ENCODE measurements around the gene MOBP.

Gene MOBP

DNA sequence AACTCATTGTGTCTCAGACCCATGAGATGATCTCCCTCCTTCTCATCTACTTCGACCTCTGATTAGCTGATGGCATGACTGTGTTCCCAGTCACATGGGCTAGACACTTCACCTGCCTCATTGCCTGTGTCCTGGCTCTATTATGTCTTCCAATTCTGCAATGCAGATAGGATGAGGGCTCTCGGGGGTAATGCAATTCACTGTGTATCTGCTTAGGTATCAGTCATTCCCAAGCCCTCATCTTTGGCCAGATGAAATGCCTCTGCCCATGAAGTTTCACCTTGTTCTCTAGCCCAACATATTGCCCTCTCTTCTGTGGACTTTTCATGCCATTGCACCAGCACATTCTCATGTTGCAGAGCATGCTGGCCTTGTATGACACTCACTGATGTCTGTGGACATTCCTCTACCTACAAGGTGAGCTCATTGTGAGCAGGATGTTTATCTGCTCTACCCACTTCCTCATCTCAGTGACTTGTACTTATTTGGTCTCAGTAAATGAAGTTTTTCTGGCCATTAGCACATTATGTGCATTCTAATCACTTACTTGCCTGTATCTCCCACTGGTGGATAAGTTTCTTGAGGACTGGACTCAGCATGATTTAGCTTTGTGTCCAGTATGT lies 32.3 kb downstream of the MOBP start:
- DNase-seq (ENCODE audit: low spot score), result no peak

GRCh38 chr3:39501059-39501458 lies 33.6 kb downstream of the MOBP start:
- no peak for DNase-seq (ENCODE audit: low spot score)

DNA sequence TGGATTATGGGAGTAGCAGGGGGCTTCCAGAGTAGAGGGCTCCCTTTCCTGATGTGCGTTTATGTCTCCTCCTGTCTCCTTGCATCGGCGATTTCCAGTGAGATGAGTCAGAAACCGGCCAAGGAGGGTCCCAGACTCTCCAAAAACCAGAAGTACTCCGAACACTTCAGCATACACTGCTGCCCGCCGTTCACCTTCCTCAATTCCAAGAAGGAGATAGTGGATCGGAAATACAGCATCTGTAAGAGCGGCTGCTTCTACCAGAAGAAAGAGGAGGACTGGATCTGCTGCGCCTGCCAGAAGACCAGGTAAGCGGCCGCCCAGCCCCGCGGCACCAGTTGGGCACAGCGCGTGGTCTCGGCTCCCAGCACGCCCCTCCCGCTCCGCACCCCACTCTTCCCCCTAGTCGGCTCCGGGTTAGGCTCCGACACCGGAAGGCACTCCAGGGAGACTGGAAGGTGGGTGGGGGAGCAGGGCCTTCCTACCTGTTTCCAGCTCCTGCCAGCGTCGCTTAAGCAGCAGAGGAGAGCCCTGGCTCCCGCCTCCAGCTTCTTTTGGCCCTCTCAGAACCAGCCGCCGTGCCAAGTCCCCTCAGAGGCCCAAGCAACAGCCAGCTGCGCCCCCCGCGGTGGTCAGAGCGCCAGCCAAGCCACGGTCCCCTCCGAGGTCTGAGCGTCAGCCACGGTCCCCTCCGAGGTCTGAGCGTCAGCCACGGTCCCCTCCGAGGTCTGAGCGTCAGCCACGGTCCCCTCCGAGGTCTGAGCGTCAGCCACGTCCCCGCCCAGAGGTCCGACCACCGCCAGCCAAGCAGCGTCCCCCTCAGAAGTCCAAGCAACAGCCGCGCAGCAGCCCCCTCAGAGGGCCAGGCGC lies 34.7 kb downstream of the MOBP start:
- DNase-seq (ENCODE audit: low spot score), result no peak

DNA sequence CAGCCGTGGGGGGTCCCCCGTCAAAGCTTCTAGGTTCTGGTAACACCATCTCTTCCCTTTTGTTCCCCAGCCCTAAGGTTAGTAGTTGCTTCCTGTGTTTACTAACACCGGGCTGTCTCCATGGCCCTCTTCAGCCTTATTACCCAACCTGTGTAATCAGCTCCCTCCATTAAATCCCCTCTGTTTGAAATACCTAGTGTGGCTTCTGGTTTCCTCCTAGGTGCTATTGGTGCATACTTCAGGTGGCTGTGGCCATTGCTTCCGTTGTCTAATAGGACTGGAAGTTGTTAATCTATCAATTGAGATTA lies 35.3 kb downstream of the MOBP start:
- no peak for DNase-seq (ENCODE audit: low spot score)

- no peak for DNase-seq (ENCODE audit: low spot score)
Measured at GRCh38 chr3:39505866-39506742, 38.6 kb downstream of the MOBP start.

- DNase-seq (ENCODE audit: low spot score), result no peak
Measured at GRCh38 chr3:39506863-39507262, 39.4 kb downstream of the MOBP start.

GRCh38 chr3:39513791-39514369 lies 46.4 kb downstream of the MOBP start:
- no peak for DNase-seq (ENCODE audit: low spot score)

- DNase-seq (ENCODE audit: low spot score), result no peak
Measured at GRCh38 chr3:39515681-39516441, 48.4 kb downstream of the MOBP start.

GRCh38 chr3:39519103-39519502 lies 51.6 kb downstream of the MOBP start:
- DNase-seq (ENCODE audit: low spot score), result no peak

DNA sequence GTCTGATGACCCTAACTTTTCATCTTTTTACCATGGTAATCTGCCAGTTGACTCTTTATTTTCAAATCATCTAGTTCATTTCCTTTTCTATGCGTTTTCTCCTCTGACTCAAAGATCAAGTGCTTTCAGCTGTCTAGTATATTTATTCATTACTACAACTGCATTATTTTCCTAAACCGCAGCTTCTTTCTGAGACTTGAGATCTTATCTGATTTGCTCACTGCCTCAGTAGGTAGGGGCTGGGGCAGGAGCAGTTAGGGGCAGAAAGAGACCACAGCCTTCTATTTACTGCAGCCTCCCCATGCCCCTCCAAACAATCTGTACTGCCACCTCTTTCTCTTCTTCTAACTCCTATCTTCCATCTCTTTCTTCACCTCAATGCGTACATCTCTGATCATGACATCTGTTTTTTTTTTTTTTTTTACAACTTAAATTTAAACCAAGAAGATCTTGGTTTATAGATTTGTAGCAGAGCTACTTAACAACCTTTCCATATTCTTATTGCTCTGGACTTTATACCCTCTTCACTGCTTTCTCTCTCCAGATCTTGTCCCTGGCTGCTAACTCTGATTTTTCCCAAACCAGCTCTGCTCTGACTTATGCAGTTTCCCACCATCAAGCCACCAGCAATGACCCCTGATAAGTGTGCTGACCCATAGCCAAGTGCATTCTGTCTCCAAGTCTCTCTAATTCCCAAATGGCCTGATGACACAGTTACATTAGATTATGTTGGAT lies 52.2 kb downstream of the MOBP start:
- DNase-seq (ENCODE audit: low spot score), result no peak

DNA sequence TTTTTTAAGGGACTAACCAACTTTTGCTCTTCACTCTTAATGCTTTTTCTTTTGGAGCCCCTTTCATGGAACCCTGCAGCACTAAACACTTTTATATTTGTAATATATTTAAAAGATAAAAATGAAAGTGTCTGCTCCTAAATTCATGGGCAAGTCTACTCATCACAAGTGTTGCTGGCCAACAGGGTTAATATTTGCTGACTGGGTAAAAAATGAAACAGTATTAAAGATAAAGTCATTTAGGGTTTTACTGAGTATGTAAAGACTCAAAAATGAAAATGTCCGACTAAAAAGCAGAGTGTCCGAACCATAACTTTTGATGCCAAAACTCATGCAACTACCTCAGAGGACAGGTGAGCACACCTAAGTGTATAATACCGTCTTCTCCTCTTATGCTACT lies 54.0 kb downstream of the MOBP start:
- no peak for DNase-seq (ENCODE audit: low spot score)

DNA sequence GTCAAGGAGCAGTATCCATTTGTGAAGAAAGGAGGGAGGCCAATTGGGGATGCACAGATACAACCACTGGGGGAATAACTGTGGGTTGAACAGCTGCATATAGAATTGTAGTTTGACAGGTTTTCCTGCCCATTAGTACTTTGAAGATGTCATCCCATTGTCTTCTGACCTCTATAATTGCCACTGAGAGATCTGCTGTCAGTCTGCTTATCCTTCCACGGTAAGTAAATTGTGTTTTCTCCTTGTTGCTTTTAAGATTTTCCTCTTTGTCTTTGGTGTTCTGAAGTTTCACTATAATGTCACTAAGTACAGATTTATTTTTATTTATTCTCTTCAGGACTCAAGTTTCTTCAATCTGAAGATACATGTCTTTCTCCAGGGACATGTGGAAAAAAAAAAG lies 56.6 kb downstream of the MOBP start:
- no peak for DNase-seq (ENCODE audit: low spot score)

DNA sequence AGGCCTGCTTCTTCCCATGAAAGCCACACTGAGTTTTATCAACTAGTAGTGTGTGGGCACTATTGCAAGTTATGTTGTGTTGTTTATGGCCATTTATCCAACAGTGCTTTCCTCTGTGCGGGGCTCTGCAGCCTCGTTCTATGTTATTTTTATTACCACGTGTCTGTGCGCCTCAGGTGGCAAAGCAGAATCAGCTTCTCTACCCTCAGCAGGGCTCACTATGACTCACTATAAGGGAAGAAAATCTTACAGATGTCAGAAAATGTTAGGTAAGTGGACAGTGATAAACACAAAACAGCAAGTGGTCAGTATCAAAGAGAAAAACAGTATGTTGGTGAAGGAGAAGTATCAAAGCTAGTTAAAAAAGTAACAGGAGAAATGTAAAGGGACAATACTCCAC lies 61.4 kb downstream of the MOBP start:
- no peak for DNase-seq (ENCODE audit: low spot score)

- DNase-seq (ENCODE audit: low spot score), result no peak
Measured at GRCh38 chr3:39529577-39529976, 62.1 kb downstream of the MOBP start.

DNA sequence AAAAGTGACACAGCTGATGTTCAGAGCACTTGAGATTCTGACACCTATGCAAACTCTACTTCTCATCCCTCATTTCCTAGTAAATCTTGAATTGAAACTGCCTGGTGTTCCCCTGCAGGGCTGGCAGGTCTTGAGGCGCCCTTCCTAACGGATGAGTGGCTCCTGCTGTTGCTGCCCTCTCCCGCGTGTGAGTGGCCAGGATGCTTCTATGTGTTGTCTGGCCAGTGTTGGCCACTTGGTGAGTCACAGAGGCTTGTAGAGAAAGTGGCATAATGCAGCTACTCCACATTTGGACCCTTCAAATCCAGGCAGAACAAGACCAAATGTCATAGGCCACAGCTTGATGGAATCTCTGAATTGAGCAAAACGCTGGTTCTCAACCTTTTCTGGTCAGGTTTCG lies 63.6 kb downstream of the MOBP start:
- DNase-seq (ENCODE audit: low spot score), result no peak

GRCh38 chr3:39531665-39532064 lies 64.2 kb downstream of the MOBP start:
- no peak for DNase-seq (ENCODE audit: low spot score)

- no peak for DNase-seq (ENCODE audit: low spot score)
Measured at GRCh38 chr3:39532777-39533176, 65.3 kb downstream of the MOBP start.

GRCh38 chr3:39533226-39533625 lies 65.7 kb downstream of the MOBP start:
- DNase-seq (ENCODE audit: low spot score), result no peak

DNA sequence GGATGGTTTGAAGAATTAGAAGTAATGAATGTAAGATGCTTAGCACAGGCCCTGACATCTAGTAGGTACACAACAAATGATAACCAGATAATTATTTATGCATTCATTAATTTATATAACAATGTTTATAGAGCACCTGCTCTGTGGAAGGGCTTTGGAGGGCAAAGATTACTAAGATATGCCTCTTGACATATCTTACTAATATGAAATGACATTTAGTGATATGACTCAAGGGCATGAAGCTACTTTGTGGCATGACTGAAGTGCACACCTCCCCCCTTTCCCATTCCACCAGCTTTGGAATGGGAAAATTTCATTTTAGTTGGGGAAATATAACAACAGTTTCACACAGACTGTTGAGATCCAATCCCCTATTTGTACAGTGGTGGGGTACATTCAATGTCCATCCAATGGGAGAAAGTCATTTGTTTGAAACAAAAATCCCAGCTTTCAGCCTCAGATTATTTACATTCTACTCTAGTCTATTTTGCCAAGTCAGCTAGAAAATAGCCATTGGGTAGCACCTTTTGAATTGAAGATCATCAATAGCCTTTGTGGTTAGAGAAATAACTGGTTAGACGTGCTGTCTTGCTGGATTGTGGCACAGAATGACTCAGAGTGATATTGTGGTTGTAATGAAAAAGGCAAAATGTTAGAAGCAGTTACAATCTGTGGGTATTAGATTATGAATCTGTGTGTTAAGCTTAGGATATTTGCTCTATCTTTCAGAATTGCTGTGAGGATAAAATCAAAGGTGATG lies 72.9 kb downstream of the MOBP start:
- no peak for DNase-seq (ENCODE audit: low spot score)

GRCh38 chr3:39541442-39541841 lies 74.0 kb downstream of the MOBP start:
- no peak for DNase-seq (ENCODE audit: low spot score)

Measured in D341Med (cell line).